CD4-positive, CD25-positive, alpha-beta regulatory T cell (primary cell): ENCODE data around the gene MAP2. TPM values are rescaled to one million over a fixed set of nuclear protein-coding genes. Genes with fewer than 3 reads are reported as not detected.

Experiments
- ATAC-seq, 2 donors: fragments of 150-1000 bp; cut with Tn5 transposase; one replicate each; pipeline ENCODE4 v1.10.0; 2021; ENCODE audit warnings: low read depth in 2 of 2, moderate number of reproducible peaks in 2 of 2, moderate library complexity in 1 of 2
- DNase-seq, 3 donors: peaks; one replicate each; pipeline versions ENCODE4 v3.0.0 to v3.0.0-alpha.2; 2012 to 2022; ENCODE audit warnings: mixed read lengths in 1 of 3
- H3K27ac ChIP-seq: one replicate; pipeline ENCODE4 v1.7.0; 2013; ENCODE audit warnings: mild to moderate bottlenecking, low read length; ENCODE audit not compliant: insufficient read depth, poor library complexity, severe bottlenecking
- H3K27me3 ChIP-seq: one replicate; pipeline ENCODE4 v1.7.0; 2013; ENCODE audit warnings: low read length; ENCODE audit not compliant: control insufficient read depth, insufficient read depth
- H3K36me3 ChIP-seq: one replicate; pipeline ENCODE4 v1.7.0; 2013; ENCODE audit warnings: mild to moderate bottlenecking, low read length, moderate library complexity; ENCODE audit not compliant: control insufficient read depth, insufficient read depth
- H3K4me1 ChIP-seq: 2 replicates; pipeline ENCODE4 v1.7.0; 2013; ENCODE audit warnings: mild to moderate bottlenecking, low read length; ENCODE audit not compliant: insufficient read depth, control insufficient read depth, poor library complexity, severe bottlenecking
- H3K4me3 ChIP-seq: one replicate; pipeline ENCODE4 v1.7.0; 2013; ENCODE audit warnings: low read depth, mild to moderate bottlenecking, low read length, moderate library complexity
- H3K9me3 ChIP-seq, 2 experiments: 1 replicate in 1 of 2; 2 replicates in 1 of 2; pipeline ENCODE4 v1.7.0; 2013; ENCODE audit warnings: low read length in 2 of 2, mild to moderate bottlenecking in 1 of 2, moderate library complexity in 1 of 2; ENCODE audit not compliant: control insufficient read depth in 2 of 2
- H3K27ac Mint-ChIP-seq, 3 donors: one replicate each; pipeline ENCODE4 v1.8.0; 2020 to 2022; ENCODE audit warnings: mild to moderate bottlenecking in 3 of 3, mixed read lengths in 3 of 3, moderate library complexity in 2 of 3
- H3K27me3 Mint-ChIP-seq: one replicate; pipeline ENCODE4 v1.8.0; 2022; ENCODE audit warnings: mild to moderate bottlenecking, mixed read lengths
- H3K36me3 Mint-ChIP-seq: one replicate; pipeline ENCODE4 v1.8.0; 2020; ENCODE audit warnings: mixed read lengths
- H3K4me1 Mint-ChIP-seq, 4 donors: one replicate each; pipeline ENCODE4 v1.8.0; 2020 to 2022; ENCODE audit warnings: mixed read lengths in 4 of 4, mild to moderate bottlenecking in 1 of 4
- H3K4me3 Mint-ChIP-seq, 4 donors: one replicate each; pipeline ENCODE4 v1.8.0; 2020 to 2022; ENCODE audit warnings: mild to moderate bottlenecking in 4 of 4, mixed read lengths in 4 of 4, moderate library complexity in 3 of 4
- H3K9me3 Mint-ChIP-seq, 7 donors: one replicate each; pipeline ENCODE4 v1.8.0; 2020 to 2022; ENCODE audit warnings: mixed read lengths in 7 of 7, mild to moderate bottlenecking in 3 of 7, moderate library complexity in 2 of 7
- polyA plus RNA-seq, 4 donors: library from polyadenylated mRNA; unstranded; fragments of 300-500 nt; fragmentation: Illumina TruSeq; gene quantifications; one replicate each; pipeline ENCODE4 v1.2.3, GENCODE V29; 2021
- total RNA-seq: library from RNA; stranded (reverse); gene quantifications from one replicate; pipeline ENCODE4 v1.2.3, GENCODE V29; 2022

MAP2 gene
- total and polyA plus RNA-seq, 5 donors from 2014 or later = 0.16 to 1.1 TPM; not detected in 3

DNA sequence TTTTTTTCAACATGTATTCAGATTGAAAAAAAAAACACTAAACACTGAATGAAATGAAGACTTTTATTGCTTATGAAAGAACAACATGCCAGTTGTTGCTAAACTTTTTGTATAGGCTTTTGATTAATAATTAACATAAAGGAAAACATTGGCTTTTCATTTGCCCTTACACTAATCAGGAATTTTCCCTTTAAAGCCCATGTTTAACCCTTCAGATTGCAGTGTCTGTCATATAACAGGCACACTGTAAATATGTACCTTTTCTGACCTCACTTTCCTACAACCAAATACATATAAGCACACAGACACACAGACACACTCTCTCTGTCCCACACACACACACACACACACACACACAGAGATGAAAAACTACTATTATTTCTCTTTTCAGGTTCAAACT is 84.4 kb downstream of the MAP2 start:
- H3K9me3 Mint-ChIP-seq = no peaks in the 10 kb centered on the region
- no peak overlapping the region for H3K4me3 Mint-ChIP-seq
- H3K27me3 Mint-ChIP-seq = peaks cover 4% of the 10 kb centered on the region

GRCh38 chr2:209511637-209512036 is 87.8 kb downstream of the MAP2 start:
- DNase-seq (no peak), ATAC-seq (no peak)
- Mint-ChIP-seq H3K27me3 (peaks cover 4% of the 10 kb centered on the region), H3K27ac (no peak overlapping the region), H3K9me3 (peaks cover 0 to 3% (median 0%) of the 10 kb centered on the region in 7 donors), H3K4me3 (no peak overlapping the region), H3K36me3 (no peaks in the 10 kb centered on the region), H3K4me1 (no peaks in the 10 kb centered on the region)
- Histone ChIP-seq H3K27ac (no peak overlapping the region), H3K27me3 (no peaks in the 10 kb centered on the region), H3K4me3 (no peak overlapping the region), H3K36me3 (no peaks in the 10 kb centered on the region), H3K9me3 (no peaks in the 10 kb centered on the region), H3K4me1 (no peaks in the 10 kb centered on the region)

More for the DNA sequence above, 84.4 kb downstream of the MAP2 start:
- Histone ChIP-seq H3K27me3 (no peaks in the 10 kb centered on the region), H3K4me1 (no peaks in the 10 kb centered on the region), H3K4me3 (no peak overlapping the region), H3K36me3 (no peaks in the 10 kb centered on the region), H3K9me3 (no peaks in the 10 kb centered on the region), H3K27ac (no peak overlapping the region)
- DNase-seq (no peak), ATAC-seq (no peak)
- no peaks in the 10 kb centered on the region for H3K4me1 Mint-ChIP-seq
- no peak overlapping the region for H3K27ac Mint-ChIP-seq
- no peaks in the 10 kb centered on the region for H3K36me3 Mint-ChIP-seq

DNA sequence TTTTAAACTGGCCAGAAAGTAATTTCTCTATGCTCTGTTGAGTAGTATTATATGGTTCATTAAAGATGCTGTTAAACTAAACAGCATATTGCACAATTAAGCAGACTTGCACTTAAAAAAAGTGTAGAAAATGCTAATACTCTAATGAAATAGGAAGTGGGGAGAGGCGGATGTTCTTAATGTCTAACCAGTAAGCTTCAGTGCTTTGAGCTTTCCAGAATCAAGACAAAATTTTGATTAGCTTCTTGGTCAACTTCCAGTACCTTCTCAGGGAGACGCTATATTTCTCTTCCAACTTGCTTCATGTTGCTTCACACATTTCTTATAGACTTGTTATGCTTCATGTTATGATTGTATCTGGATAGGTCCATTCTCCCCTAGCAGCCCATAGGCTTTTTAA is 89.1 kb downstream of the MAP2 start:
- peaks cover 0 to 3% (median 0%) of the 10 kb centered on the region in 7 donors for H3K9me3 Mint-ChIP-seq
- H3K4me3 ChIP-seq = no peak overlapping the region
- no peak overlapping the region for H3K4me3 Mint-ChIP-seq
- peaks cover 4% of the 10 kb centered on the region for H3K27me3 Mint-ChIP-seq
- no peak overlapping the region for H3K27ac ChIP-seq
- no peaks in the 10 kb centered on the region for H3K4me1 ChIP-seq
- H3K27ac Mint-ChIP-seq = peak overlapping the region in 1 of 3 donors; percentile 48
- H3K36me3 Mint-ChIP-seq = no peaks in the 10 kb centered on the region
- no peaks in the 10 kb centered on the region for H3K27me3 ChIP-seq
- no peak for ATAC-seq
- no peaks in the 10 kb centered on the region for H3K9me3 ChIP-seq
- no peaks in the 10 kb centered on the region for H3K36me3 ChIP-seq
- DNase-seq = no peak
- H3K4me1 Mint-ChIP-seq = peaks cover 0 to 2% (median 0%) of the 10 kb centered on the region in 4 donors

GRCh38 chr2:209517436-209517835 is 93.6 kb downstream of the MAP2 start:
- no peaks in the 10 kb centered on the region for H3K36me3 ChIP-seq
- no peaks in the 10 kb centered on the region for H3K4me1 ChIP-seq
- ATAC-seq (no peak), DNase-seq (no peak)
- no peak overlapping the region for H3K27ac Mint-ChIP-seq
- no peaks in the 10 kb centered on the region for H3K36me3 Mint-ChIP-seq
- H3K4me3 ChIP-seq = no peak overlapping the region
- no peaks in the 10 kb centered on the region for H3K9me3 ChIP-seq
- H3K27ac ChIP-seq = no peak overlapping the region
- peaks cover 0 to 3% (median 0%) of the 10 kb centered on the region in 7 donors for H3K9me3 Mint-ChIP-seq
- peaks cover 4% of the 10 kb centered on the region for H3K27me3 Mint-ChIP-seq
- H3K4me1 Mint-ChIP-seq = peaks cover 0 to 2% (median 0%) of the 10 kb centered on the region in 4 donors
- H3K4me3 Mint-ChIP-seq = no peak overlapping the region
- H3K27me3 ChIP-seq = no peaks in the 10 kb centered on the region

- H3K4me1 ChIP-seq = no peaks in the 10 kb centered on the region
- H3K9me3 ChIP-seq = no peaks in the 10 kb centered on the region
- H3K36me3 Mint-ChIP-seq = no peaks in the 10 kb centered on the region
- H3K4me3 ChIP-seq = no peak overlapping the region
- H3K27me3 ChIP-seq = no peaks in the 10 kb centered on the region
- no peak for DNase-seq
- no peak for ATAC-seq
- no peak overlapping the region for H3K4me3 Mint-ChIP-seq
- peaks cover 0 to 2% (median 0%) of the 10 kb centered on the region in 4 donors for H3K4me1 Mint-ChIP-seq
- H3K27ac Mint-ChIP-seq = no peak overlapping the region
- H3K27me3 Mint-ChIP-seq = no peaks in the 10 kb centered on the region
- peaks cover 0 to 5% (median 0%) of the 10 kb centered on the region in 7 donors for H3K9me3 Mint-ChIP-seq
- no peak overlapping the region for H3K27ac ChIP-seq
- no peaks in the 10 kb centered on the region for H3K36me3 ChIP-seq
Observed at GRCh38 chr2:209519271-209519670, 95.4 kb downstream of the MAP2 start.

DNA sequence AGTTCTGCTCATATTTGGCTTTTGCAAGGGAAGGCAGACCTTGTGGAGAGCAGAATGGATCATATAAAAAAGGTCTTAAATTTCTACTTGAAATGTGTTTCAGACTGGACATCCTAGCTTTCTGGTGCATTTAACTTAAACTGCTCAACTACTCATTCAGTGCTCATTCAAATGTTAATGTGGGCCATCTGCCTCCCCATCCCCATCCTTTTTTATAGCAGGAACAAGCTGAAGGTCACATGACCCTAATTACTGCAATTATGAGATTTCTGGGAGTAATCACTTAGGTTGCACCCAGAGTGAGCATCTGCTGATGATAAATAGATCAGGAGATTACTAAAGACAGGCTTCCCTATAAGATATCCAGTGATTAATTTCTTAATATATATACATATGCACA is 96.1 kb downstream of the MAP2 start:
- Histone ChIP-seq H3K27me3 (no peaks in the 10 kb centered on the region), H3K36me3 (no peaks in the 10 kb centered on the region), H3K27ac (no peak overlapping the region), H3K4me1 (no peaks in the 10 kb centered on the region), H3K4me3 (no peak overlapping the region), H3K9me3 (no peaks in the 10 kb centered on the region)
- no peak overlapping the region for H3K4me3 Mint-ChIP-seq
- no peak overlapping the region for H3K27ac Mint-ChIP-seq
- H3K36me3 Mint-ChIP-seq = no peaks in the 10 kb centered on the region
- ATAC-seq (no peak), DNase-seq (no peak)
- H3K4me1 Mint-ChIP-seq = peaks cover 0 to 2% (median 0%) of the 10 kb centered on the region in 4 donors
- no peaks in the 10 kb centered on the region for H3K27me3 Mint-ChIP-seq
- peaks cover 0 to 5% (median 0%) of the 10 kb centered on the region in 7 donors for H3K9me3 Mint-ChIP-seq

- no peak overlapping the region for H3K27ac Mint-ChIP-seq
- ATAC-seq (no peak), DNase-seq (no peak)
- H3K4me3 Mint-ChIP-seq = no peak overlapping the region
- Histone ChIP-seq H3K4me1 (no peaks in the 10 kb centered on the region), H3K27ac (no peak overlapping the region), H3K27me3 (no peaks in the 10 kb centered on the region), H3K9me3 (no peaks in the 10 kb centered on the region), H3K36me3 (no peaks in the 10 kb centered on the region), H3K4me3 (no peak overlapping the region)
- H3K36me3 Mint-ChIP-seq = no peaks in the 10 kb centered on the region
- peaks cover 0 to 5% (median 0%) of the 10 kb centered on the region in 7 donors for H3K9me3 Mint-ChIP-seq
- H3K4me1 Mint-ChIP-seq = peaks cover 0 to 12% (median 1%) of the 10 kb centered on the region in 4 donors
- H3K27me3 Mint-ChIP-seq = no peaks in the 10 kb centered on the region
Observed at GRCh38 chr2:209523041-209523740, 99.3 kb downstream of the MAP2 start.

DNA sequence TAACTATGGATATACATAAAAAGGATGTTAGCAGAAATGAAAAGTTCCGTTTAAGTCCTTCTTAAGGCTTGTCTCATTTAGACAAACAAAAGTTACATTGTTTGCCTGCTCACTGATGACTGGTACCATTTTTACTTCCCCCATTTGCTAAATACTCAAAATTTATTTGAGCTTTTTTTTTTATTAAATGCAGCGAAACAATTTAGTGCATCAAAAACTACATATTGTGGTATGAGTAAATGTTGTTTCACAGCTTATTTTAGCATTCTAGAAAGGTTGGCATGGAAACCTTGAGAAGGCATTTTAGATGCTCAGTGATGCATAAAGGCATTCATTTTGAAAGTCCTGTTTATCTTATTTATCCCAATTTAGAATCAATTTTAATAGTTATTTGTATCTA is 100.0 kb downstream of the MAP2 start:
- H3K36me3 Mint-ChIP-seq = no peaks in the 10 kb centered on the region

More for the DNA sequence above, 100.0 kb downstream of the MAP2 start:
- Histone ChIP-seq H3K36me3 (no peaks in the 10 kb centered on the region), H3K27ac (no peak overlapping the region), H3K27me3 (no peaks in the 10 kb centered on the region), H3K4me1 (no peaks in the 10 kb centered on the region), H3K4me3 (no peak overlapping the region), H3K9me3 (no peaks in the 10 kb centered on the region)
- DNase-seq (no peak), ATAC-seq (no peak)
- peaks cover 0 to 5% (median 0%) of the 10 kb centered on the region in 7 donors for H3K9me3 Mint-ChIP-seq
- H3K4me1 Mint-ChIP-seq = peaks cover 0 to 12% (median 1%) of the 10 kb centered on the region in 4 donors
- no peak overlapping the region for H3K27ac Mint-ChIP-seq
- H3K27me3 Mint-ChIP-seq = no peaks in the 10 kb centered on the region
- H3K4me3 Mint-ChIP-seq = no peak overlapping the region
